ENCODE measurements around the gene NT5DC4.

GRCh38 chr2:112690853-112691401 is 29.9 kb upstream of the NT5DC4 start:
- TF ChIP-seq CTCF (IDR thresholded peaks at IDR 0.05) (peak in 3 of 4 experiments; percentile 16 to 57 (median 44)), POLR2A (IDR thresholded peaks at IDR 0.05) (no peak)

All from uterus (tissue), 2 donors.